Cardiac fibroblast (primary cell): ENCODE measurements around the gene VKORC1.

ENCODE experiments used
- DNase-seq, 2 donors: peaks; one replicate each; pipeline versions ENCODE4 v3.0.0 to v3.0.0-alpha.2; 2010; ENCODE audit warnings: low read depth in 2 of 2
- H3K4me3 ChIP-seq, 2 donors: replicated peaks in 1 of 2; 1 replicate in 1 of 2; 2 replicates in 1 of 2; pipeline ENCODE4 v1.5.1; 2011; ENCODE audit warnings: low read depth in 2 of 2, low read length in 2 of 2, mild to moderate bottlenecking in 2 of 2, moderate library complexity in 1 of 2
- TF ChIP-seq, protein P1 (sequence below): IDR thresholded peaks from one replicate; pipeline ENCODE4 v1.5.1; 2011; ENCODE audit warnings: low read depth, mild to moderate bottlenecking, low read length, inconsistent platforms

The VKORC1 gene

DNA sequence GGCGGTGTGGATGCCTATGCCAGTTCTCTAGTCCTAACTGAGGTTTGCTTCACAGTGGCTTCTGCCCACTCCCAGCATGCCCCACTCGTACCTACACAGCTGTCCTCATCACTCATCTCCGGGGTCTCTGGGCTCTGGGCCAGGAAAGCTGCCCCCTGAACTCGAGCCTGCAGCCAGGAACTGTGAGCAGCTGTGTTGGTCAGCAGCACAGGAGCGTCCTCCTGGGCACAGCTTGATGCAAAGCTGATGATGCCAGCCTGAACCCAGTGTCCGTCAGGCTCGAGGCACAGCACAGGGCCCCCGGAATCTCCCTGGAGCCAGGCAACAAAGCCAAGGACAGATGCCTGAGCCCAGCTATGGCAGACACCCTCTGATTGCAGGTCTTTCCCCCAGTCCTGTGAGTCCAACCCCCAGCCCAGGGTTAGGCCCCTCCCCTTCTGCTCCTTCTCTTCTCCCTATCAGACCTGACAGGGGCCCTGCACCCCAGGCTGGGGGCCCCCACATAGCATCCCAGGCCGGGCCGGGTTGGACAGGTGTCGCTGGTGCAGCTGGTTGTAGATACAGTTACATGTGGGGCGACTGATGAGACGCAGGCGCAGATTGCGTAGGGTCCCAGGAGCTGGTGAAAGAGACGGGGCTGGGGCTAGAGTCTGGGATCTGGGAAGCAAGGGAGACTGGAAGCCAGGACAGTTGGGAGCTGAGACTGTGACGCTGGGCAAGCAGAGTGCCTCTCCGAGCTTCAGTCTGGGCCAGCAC is 8.5 kb downstream of the VKORC1 start:
- no peak overlapping the region for H3K4me3 ChIP-seq
- TF ChIP-seq, protein P1, sequence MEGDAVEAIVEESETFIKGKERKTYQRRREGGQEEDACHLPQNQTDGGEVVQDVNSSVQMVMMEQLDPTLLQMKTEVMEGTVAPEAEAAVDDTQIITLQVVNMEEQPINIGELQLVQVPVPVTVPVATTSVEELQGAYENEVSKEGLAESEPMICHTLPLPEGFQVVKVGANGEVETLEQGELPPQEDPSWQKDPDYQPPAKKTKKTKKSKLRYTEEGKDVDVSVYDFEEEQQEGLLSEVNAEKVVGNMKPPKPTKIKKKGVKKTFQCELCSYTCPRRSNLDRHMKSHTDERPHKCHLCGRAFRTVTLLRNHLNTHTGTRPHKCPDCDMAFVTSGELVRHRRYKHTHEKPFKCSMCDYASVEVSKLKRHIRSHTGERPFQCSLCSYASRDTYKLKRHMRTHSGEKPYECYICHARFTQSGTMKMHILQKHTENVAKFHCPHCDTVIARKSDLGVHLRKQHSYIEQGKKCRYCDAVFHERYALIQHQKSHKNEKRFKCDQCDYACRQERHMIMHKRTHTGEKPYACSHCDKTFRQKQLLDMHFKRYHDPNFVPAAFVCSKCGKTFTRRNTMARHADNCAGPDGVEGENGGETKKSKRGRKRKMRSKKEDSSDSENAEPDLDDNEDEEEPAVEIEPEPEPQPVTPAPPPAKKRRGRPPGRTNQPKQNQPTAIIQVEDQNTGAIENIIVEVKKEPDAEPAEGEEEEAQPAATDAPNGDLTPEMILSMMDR: no peak
- DNase-seq: no peak

DNA sequence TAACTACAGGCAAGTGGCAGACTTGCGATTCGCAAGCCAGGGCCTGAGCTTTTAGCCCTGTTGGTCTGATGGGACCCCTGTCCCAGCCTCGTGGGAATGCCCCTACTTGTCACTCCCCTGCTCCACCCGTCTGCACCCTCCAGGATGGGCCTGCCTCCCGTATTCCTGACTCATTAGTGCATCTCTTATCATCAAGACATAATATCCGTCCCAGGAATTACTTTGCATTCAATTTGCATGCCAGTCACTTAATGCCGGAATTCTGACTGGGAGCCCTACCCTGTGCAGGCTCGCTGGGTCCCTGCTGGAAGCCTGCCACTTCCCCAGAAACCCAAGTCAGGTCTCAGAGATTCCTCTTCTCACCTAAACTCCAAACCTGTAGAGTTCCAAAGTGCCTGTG is 9.2 kb downstream of the VKORC1 start:
- TF ChIP-seq, protein P1: no peak
- DNase-seq: no peak
- no peak overlapping the region for H3K4me3 ChIP-seq

DNA sequence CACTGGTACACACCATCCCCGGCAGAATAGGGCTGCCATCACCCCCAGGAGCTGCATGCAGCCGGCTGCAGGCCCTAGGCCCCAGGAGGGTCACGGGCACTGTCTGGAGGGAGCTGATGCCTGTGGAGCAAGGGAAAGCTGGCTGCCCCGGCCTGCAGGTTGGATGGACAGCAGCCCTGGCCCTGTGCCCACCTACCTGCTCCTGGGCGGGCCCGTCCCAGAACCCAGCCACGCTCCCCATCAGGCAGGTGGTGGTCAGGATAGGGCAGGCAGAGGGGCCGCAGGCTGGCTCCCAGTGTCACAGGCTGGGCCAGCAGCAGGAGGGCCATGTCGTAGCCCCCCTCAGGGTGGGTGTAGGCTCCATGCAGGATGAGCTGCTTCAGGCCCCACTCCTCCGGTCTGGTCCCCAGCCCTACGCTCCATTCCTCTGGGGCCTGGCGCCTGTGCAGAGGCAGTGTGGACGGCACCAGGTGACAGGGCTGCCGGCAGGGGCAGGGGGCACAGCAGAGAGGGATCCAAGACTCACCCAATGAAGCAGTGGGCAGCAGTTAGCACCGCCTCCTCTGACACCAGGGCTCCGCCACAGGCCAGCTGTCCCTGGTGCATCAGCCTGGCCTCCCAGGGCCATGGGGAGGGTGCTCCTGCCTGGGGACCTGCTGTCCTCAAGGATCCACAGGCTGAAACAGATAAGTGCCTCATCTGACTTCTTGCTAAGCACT is 9.9 kb downstream of the VKORC1 start:
- no peak for DNase-seq
- H3K4me3 ChIP-seq: no peak overlapping the region
- TF ChIP-seq, protein P1: no peak

DNA sequence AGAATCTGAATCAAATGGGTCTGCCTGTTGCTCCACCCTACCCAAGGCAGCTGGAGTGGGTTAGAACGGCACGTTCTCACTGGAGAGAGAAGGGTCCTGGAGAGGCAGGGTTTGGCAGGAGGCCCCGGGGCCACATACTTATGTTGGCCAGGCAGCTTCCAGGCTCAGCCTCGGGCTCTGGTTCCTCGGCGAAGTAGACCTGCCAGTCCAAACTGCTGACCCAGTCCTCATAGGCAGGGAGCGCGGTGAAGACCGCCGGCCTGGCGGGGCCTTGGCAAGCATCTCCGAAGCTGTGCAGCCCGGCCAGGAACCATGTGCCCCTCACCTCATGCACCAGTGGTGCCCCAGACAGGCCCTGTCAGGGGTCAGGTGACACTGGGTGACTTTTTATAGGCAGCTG is 10.6 kb downstream of the VKORC1 start:
- no peak for DNase-seq
- TF ChIP-seq, protein P1: no peak

DNA sequence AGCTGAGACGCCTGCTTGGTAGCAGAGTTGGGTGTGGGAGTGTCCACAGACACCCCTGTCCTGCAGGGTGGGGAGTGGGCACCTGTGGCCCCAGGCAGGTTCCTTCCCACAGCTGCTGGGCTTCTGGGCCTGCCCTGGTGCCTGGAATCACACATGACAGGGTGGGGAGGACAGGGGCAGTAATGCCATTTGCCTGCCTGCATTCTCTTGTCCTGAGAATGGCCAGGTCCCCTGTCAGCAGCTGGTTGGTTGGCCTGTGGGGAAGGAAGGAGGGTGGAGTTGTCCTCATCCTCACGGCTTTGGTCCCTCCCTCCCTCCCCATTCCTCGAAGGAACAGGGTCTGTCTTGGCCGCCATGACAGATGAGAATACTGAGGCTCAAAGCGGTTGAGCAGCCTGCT is 11.0 kb downstream of the VKORC1 start:
- TF ChIP-seq, protein P1: no peak
- no peak overlapping the region for H3K4me3 ChIP-seq
- no peak for DNase-seq

More for the DNA sequence above, 10.6 kb downstream of the VKORC1 start:
- H3K4me3 ChIP-seq: no peak overlapping the region

DNA sequence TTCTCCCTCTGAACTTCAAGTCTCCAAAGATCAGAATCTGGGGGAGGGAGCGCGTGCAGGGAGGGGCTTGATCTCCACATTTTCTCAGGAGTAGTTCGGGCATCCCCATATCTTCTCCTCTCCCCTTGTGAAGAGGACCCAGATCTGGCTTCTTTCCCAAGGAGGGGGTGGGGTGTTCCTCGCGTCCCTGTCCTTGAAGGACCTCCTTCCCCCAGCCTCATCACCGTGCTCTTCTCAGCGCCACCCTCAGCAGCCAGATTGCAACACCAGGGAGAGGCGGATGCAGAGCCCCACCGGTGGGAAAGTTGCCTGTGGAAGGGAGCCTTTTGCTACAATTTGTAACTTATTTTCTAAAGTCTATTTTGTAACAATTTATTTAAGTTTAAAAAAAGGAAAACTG is 11.5 kb downstream of the VKORC1 start:
- H3K4me3 ChIP-seq: no peak overlapping the region
- DNase-seq: no peak
- TF ChIP-seq, protein P1: no peak
